Body of pancreas (tissue), 4 donors: ENCODE results near the gene OR10T2.

Source experiments
- CTCF ChIP-seq, 7 experiments: fragments of 450-650 bp in 4 of 7; fragments of 200-600 bp in 3 of 7; sonication (generic) in 3 of 7; IDR thresholded peaks; one replicate each; pipeline ENCODE4 v1.5.1; 2016 to 2019; ENCODE audit warnings: antibody characterized with exemption in 7 of 7
- POLR2A ChIP-seq, 3 donors: fragments of 450-650 bp; IDR thresholded peaks; one replicate each; pipeline ENCODE4 v1.6.1; 2016; ENCODE audit warnings: antibody characterized with exemption in 3 of 3, mild to moderate bottlenecking in 2 of 3

DNA sequence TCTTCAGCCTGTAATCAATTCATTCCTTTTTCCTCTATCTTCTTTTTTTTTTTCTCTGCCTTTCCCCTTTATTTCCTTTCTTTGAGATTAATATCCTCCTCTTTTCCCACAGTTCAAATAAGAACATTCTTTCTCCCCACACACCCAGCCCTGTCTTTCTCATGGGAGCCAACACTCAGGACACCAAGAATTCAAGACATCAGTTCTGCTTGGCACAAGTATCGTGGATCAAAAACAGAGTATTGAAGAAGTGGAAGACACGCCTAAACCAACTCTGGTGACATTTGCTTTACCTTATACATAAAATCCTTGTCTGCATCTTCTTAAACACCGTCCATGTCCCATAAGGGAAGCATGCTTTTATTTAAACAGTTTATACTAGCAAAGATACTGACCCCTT, 42.6 kb downstream of the OR10T2 start:
- no peak for TF ChIP-seq POLR2A (IDR thresholded peaks at IDR 0.05)
- TF ChIP-seq CTCF (IDR thresholded peaks at IDR 0.05) = no peak
